DMS 273 (cell line): ENCODE data around the gene PAPPA.

Experiments used
- DNase-seq: peaks from one replicate; lab custom pipeline; 2025; ENCODE audit not compliant: unreplicated experiment; lab: John Stamatoyannopoulos, UW

The PAPPA gene

DNA sequence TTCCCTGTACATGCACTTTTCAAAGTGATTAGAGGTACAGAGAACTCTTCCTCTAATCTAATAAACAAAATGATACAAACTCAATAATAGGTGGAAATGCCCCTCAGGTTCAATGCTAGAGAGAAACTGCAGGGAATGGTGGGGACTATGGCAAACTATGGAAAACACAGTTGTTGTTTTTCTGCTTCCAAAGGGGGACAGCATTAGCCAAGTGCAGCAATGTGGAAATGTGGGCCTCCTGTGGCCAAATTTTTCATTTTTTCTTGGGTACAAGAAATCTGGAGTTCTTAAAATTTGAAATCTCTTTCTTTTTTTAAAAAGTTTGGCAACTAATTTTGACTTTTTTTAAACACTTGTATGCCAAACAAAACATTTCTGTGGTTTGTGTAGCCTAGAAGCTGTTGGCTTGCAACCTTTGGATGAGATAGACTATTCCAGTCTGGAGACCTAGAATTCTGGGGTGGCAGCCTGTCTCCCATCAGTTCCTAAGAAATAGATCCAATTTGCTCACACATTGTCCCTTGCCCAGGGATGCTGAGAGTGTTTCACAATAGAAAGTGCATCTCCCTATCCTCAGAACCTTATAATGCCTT lies 218.6 kb downstream of the PAPPA start:
- DNase-seq, result no peak

DNA sequence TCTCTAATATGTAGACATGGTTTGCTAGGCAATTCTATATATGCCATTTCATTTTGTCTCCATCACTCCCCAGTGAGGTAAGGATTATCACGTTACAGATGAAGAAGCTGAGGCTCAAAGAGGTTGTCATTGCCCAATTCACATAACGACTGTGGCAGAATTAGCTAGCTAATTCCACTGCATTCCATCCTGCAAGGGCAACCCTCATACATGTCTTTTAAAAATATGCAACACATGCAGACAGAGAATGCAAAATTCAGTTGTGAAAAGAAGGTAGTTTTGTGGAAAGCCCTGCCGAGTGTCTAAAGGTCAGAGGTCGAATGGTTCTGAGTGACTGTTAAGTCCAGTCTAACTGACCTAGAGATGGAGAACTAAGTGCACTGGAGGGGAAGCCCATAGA lies 219.2 kb downstream of the PAPPA start:
- DNase-seq, result no peak

DNA sequence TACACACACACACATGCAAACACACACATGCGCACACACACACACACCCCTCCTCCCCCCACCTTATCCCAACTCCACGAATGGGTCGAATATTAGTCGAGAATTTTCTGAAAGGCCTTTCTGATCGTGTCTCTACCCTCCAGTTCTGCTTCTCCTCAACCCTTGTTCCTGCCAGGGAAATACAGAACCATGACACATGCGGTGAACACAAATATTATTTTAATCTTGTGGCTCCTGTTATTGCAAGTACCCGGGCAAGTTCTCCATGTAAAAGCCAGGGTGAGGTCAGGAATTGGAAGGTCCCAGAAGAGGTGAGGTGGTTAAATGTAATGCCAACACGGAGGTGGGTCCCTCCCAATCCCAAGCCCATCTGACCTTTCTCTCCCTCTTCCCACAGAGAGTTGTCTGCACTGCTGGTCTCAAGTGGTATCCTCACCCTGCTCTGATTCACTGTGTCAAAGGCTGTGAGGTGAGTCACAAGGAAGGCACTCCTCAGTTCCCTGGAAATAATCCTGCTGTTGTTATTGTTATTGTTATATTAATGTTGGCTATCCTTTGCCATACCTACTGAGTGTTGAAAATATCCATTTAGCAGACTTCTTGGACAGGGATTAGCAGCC lies 223.7 kb downstream of the PAPPA start:
- no peak for DNase-seq

DNA sequence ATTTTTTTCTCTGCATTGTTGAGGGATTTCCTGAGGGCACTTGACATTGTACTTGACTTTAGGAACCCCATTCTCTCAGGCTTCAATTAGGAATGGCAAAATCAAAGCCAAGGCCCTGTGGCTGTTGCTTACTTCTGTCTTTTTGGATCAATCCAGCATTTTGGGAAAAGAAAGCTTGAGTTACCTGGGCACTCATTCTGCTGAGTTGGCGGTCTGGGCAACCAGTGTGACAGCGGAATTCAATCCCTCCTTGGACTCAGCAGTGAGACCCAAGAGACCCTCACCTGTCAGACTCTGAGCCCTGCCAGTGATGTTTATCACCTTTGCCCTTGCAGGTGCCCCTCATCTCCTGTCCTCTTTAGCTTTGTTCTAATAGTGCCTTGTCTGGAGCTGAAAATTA lies 225.3 kb downstream of the PAPPA start:
- no peak for DNase-seq

DNA sequence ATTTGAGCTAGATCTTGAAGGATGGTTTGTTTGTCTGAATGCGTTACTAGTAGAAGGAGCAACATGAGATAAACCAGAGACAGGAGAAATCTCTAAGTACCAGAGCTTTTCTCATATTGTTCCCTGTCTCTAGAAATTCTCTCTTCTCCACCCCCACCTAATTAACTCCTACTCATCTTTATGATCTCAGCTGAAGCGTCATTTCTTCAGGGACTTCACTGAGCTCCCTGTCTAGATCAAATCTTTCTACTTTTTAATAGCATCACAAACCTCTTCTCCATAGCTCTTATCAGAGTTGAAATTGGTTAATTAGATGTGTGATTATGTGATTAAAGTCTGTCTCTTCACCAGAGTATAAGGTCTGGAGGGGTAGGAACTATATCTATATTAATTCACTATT lies 226.2 kb downstream of the PAPPA start:
- no peak for DNase-seq

DNA sequence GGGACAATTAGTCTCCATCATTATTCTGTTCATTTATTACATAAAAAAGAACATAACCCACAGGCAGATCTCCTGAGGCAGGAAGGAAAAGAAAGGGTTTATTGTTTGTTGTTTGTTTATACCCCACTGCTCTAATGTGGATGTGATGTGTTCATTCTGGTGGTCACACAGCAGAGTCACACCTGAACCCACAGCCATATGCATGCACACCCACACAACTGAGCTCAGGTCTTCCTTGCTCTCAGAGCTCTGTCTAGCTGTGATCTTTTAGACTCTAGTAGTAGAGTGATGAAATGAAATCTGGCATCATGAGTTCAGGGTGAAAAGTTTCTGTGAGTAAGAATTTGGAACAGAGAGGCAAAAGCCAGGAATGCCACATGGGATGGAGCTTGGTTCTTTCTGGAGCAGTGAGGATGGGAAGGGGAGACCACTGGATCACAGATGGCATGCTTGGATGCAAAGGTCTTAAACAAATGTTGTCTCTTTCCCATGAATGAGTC lies 227.0 kb downstream of the PAPPA start:
- DNase-seq, result no peak

DNA sequence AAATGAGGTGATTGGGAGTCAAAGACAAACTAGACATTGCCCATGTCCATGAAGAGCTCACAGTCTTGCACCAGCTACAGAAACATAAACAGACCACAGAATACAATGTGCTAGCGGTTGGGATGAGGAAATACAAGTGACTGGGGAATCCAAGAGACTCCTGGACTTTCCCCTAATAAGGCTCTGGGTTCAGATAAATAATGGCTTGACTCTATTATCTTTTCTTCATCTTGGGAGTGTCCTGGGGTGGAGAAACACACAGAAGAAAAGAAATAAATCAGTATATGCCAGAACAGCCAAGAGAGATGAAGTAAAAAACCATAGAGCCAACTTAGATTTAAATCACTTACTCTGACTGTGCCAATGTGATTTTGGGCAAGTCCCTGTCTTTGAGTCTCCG lies 227.8 kb downstream of the PAPPA start:
- DNase-seq, result no peak

DNA sequence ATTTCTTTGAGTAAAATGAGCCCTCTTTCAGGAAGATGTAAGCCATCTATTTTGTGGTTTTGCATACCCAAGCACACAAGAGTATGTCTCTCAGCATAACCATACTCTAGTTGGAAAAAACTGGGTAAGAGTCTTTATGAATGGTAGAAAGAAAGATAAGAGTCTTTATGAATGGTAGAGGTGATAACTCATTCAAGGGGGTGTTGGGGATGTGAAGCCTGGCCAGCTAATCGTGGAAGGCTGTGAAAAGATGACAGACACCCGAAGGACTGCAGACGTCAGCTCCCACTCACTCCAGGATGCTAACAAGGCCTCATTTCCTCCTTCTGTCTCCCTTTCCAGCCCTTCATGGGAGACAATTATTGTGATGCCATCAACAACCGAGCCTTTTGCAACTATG lies 228.5 kb downstream of the PAPPA start:
- DNase-seq, result no peak

DNA sequence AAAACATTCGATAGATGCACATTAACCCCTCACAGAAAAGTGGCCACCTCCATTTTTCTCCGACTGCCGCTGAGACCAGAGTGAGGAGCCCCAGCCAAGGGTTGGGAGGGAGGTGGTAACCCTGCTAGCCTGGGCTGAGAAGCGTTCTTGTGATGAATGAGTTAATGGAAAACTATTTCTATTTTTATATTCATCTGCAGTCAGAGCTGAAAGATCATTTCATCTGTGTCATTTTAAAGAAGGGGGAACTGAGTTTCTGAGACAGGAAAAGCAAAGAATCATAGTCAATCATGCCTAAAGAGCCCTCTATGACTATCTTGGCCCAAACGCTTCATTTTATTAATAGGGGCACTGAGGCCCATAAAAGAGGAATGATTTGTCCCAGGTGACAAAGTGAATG lies 229.5 kb downstream of the PAPPA start:
- no peak for DNase-seq

DNA sequence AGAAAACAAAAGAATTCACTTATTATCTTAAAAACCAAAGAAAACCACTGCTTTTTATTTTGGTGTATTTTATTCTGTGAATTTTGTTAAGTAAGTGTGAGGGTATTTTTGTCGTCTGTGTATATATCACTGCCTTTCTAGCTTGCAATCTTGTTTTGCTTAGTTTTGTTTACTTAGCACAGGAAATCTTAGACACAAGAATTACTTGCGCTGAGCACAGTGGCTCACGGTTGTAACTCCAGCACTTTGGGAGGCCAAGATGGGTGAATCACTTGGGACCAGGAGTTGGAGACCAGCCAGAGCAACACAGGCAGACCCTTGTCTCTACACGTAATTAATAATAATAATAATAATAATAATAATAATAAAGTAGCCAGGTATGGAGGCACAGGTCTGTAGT lies 230.3 kb downstream of the PAPPA start:
- DNase-seq, result no peak

DNA sequence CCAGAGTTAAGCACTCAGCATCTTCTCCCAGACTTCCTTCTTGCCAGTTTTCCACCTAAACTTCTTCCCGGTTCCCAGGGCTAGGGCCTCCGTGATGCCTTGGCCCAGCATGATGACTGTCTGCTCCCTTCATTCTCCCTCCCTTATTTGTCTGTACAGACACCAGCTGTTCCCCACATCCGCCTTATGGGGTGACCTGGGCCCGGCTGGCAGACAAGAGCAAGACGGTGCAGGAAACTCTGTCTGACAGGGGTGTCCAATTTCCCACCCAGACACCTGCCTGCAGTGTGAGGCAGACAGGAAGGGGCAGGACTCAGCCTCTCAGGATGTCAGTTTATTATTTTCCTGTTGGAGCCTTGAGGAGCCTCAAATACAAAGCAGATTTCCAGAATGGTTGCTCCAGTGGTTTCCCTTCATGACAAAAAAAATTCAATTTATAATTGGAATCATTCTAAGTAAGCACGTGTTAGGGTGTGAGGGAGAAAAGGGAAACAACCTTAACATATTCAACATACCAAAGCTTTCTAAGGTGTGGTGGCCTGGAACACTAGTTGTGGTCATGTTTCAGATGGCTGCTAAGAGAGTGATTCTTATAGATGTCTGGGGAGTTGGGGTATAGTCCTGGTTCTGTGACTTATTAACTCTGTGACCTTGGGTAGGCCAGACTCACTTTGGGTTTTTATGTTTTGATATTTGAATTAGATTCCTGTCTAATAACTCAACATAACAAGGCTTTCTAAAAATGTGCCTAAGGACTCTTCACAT lies 234.5 kb downstream of the PAPPA start:
- peak; percentile 55 for DNase-seq

DNA sequence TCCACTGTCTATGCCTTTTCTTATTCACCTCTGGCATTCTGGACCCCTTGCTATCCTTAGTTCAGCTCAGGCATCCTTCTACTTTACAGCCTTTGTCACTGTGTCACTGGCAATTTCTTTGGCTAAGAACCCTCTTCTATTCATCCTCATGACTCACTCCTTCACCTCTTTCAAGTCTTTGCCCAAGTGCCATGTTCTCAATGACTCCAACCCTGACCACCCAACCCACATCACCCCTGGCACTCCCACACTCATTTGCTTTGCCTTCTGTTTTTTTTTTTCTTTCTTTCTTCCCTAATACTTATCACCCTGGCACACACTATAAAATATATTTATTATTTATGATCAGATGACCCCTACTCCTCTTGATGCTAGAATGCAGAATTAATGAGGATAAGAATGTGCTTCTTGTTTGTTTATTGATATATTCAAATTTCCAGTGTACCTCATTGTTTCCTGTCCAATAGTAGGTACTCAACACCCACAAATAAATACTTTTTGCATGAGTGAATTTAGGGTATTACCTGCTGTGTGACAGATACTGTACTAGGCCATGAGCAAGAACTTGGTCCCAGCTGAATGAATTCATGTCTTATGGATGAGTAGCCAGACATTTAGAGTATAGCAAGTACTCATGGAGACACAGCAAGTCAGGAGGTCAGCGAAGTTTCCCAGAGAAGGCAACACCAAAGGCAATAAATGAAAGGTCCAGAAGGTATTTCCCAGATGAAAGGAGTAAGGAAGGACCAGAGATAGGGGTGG lies 236.1 kb downstream of the PAPPA start:
- DNase-seq, result no peak

DNA sequence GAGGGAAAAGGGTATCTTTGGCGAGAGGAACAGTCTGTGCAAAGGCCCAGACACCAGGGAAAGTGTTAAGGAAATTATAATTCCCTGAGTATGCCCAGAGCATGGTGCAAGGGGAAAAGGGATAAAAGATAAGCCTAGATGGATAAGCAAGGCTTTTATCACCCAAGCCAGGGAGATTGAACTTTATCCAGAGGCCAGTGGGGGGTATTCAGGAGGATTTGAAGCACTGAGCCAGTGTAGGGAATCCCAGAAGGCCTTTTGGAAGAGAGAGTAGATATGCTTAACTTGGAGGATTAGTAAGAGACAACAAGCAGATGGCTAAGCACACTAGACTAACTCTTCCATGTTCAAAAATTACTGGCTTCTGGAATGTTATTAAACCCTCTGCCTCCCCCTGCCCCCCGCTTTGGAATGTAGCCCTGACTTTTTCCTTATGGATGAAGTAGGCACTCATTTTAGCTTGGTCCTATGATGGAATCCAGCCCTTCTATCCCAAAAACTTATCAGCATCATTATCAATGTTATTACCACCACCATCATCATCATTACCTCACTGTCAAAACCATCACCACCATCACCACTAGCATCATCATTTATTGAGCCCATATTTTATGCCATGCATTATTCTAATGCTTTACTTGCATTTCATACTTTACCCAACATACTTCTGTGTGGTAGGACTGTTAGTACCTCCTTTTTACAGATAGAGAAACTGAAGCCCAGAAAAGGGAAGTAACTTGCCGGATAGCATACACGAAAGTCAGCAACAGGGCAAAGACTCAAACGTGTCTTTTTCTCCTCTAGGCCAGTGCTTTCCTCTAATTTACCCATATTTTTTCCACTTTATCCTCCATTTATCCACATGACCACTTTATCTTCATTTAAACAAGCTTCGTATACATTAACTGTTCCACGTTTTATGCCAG lies 237.0 kb downstream of the PAPPA start:
- DNase-seq, result no peak

DNA sequence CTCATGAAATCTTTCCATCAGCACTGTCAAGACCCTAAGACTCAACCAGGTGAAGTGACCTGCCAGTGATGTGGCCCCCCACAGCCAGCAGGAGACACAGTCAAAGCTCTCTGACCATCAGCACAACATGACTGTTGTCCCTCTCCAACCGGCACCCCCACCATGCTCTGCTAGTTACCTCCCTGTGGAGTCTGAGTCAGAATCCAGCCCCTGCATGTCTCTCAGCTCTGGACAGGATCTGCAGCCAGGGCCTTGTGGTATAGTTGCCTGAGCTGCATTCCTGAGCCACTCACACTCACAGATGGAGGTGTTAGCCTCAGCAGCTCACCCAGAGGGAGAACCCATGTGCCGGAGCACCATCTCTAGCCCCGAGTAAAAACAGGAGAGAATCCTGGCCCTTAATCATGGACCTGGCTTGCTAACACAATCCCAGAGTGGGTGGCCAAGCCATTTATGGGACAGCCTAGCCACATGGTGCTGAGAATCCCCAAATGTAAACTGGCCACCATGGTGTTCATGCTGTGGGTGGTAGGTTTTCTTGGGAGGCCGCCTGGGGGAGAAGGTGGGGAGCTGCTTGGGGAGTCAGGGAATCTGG lies 237.8 kb downstream of the PAPPA start:
- DNase-seq, result no peak

DNA sequence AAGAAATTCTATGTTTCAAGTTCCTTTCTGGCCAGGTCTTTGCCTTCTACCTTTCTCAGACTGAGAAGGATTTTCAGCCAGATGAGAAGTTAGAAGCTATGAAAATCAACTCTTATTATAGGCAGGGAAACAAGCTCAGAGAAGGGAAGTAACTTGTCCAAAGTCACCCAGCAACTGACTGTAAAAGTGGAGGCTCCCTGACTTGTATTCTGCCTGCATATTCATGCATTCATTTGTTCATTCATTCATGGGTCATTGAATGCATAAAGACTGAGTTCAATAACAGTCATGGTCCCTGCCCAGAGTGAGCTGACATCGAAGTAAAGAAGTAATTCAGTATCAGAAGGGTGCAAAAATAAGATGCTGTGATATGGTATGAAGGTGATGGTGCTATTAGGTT lies 239.6 kb downstream of the PAPPA start:
- no peak for DNase-seq

DNA sequence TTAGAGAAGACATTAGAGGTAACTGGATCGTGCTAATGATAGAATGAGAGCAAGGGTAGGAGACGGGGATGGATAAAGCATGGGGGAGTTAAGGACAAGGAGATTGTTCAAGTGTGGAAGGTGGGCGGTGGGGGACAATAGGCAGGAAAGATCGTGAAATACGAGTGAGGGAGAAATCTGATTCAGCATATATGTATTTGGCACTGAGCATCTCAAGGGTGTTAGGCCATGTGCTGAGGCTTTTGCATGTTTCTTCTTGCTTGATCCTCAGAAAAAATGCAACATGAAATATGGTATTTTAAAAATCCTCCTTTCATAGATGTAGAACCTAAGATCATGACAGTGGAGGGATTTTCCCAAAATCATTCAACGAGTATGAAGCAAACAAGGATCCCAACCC lies 240.5 kb downstream of the PAPPA start:
- DNase-seq, result no peak

DNA sequence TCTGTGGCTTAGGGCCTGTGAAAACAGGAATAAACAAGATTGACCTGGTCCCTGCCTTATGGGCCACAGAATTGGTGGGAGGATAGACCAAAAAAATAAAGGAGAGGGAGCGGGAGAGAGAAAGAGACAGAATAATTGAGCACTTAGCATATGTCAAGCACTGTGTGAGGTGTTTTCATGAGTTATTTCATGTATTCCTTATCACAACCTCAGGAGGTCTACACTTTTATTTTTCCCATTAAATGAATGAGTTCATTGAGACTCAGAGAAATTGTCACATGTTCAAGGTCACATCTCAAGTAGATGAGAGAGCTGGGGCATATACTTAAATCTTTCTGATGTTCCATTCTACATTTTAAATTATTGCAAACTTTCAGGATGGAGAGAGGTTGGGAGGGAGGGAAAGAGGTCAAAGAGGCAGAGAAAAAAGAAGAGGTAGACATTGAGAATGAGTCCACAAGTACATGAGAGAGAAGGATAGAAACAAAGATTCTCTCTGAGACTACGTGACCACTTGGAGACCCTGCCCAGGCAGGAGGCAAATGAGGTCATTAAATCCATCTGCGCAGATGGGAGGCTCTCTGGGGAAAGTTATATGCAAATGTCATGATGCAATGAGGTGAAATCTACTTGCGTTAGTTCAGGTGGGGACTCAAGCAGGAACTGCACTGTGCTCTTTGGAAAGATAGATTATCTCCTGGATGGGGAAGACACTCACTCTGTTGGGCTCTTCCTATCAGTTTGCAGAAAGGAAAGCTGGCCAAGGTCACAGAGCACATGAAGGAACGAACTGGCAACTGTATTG lies 241.5 kb downstream of the PAPPA start:
- DNase-seq, result peak; percentile 78

DNA sequence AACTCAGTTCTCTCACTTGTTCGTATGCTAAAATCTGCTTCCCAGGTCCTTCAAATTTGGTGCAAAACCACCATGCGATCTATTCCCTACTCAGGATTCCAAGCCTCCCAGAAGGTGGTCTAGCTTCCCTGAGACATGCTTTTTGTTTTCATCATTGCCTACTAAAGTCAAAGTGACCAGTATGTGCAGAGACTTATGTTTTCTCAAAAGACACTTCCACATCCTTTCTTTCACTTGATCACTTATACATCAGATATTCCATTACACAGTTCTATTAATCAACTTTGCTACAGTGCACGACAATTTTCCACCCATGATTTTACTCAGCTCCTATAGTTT lies 242.1 kb downstream of the PAPPA start:
- DNase-seq, result peak; percentile 31

DNA sequence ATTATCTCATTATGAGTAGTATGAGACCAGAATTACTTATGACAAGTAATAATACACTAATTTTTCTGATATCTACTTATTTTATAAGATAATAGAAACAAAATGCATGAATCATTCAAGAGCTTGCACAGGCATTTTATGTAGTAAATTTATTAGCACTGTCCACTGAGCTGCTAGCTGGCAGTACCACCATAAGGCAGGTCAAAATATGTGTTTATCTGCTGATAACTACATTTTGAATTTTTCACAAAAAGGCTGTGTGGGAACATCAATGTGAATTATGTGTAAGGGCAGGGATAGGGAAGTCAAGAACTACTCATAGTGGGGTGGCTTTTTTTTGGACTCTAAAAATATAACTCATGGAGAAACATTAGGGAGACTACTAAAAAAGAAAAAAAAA lies 249.6 kb downstream of the PAPPA start:
- DNase-seq, result no peak

DNA sequence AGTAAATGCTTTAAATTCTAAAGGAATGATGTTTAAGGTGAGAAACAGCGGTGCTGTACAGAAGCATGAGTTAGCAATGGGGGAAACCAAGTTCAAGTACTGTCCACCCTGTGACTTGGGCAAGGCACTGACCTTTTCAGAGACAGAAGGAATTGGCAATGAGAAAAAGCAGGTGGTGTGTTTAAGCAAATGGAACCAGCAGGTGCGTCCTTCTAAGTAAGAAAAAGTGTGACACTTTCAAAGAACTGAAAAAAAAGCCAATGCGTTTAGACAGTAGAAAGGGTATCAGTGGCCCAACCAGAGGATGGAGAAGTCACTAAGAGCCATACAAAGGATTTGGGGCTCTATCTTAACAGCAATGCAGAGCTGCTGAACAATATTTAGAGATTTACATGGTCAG lies 250.6 kb downstream of the PAPPA start:
- no peak for DNase-seq
